ENCODE results near the gene FNBP1L. TPM values are rescaled to one million over a fixed set of nuclear protein-coding genes. Genes with fewer than 3 reads are reported as not detected.
"Not testable (repeated sequence)": the region's sequence is repeated elsewhere in the genome, so short reads cannot be mapped to it uniquely, and the experiment has no call there.

Gene FNBP1L
- total RNA-seq, 4 donors from 2014 or later, result 6.1 to 24.7 (median 14.7) TPM

DNA sequence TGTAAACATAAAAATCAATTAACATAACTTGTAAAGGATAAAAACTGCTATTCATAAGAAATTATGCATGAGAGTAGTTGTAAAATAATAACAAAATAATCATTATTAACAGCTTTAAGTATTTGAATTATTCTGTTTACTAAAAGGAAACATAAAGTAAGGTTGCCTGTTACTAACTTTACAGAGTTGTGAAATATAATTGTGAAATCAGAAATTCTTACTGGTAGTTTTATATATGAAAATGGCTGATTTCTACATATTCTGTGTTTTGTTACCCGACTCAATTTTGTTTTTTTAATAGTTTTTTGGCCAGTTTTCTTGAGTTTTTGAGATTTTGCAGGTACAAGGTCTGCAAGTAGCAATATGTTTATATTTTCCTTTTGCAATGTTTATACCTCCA, 27.8 kb downstream of the FNBP1L start:
- Histone ChIP-seq H3K27me3 (no peaks in the 10 kb centered on the region), H3K4me1 (peaks cover 0 to 9% (median 0%) of the 10 kb centered on the region in 3 donors), H3K9me3 (peaks cover 0 to 19% (median 0%) of the 10 kb centered on the region in 3 donors), H3K4me3 (no peak overlapping the region), H3K27ac (no peak overlapping the region), H3K36me3 (no peaks in the 10 kb centered on the region)
- ATAC-seq, result no peak
- TF ChIP-seq POLR2A (IDR thresholded peaks at IDR 0.05) (no peak), EP300 (IDR thresholded peaks at IDR 0.05) (no peak), POLR2AphosphoS5 (IDR thresholded peaks at IDR 0.05) (no peak)
- TF ChIP-seq, protein P1, sequence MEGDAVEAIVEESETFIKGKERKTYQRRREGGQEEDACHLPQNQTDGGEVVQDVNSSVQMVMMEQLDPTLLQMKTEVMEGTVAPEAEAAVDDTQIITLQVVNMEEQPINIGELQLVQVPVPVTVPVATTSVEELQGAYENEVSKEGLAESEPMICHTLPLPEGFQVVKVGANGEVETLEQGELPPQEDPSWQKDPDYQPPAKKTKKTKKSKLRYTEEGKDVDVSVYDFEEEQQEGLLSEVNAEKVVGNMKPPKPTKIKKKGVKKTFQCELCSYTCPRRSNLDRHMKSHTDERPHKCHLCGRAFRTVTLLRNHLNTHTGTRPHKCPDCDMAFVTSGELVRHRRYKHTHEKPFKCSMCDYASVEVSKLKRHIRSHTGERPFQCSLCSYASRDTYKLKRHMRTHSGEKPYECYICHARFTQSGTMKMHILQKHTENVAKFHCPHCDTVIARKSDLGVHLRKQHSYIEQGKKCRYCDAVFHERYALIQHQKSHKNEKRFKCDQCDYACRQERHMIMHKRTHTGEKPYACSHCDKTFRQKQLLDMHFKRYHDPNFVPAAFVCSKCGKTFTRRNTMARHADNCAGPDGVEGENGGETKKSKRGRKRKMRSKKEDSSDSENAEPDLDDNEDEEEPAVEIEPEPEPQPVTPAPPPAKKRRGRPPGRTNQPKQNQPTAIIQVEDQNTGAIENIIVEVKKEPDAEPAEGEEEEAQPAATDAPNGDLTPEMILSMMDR (IDR thresholded peaks at IDR 0.05), result no peak
- WGBS, 2 donors (ENCODE audit: low coverage in 1 of 2), result 93 to 94% methylated on average over 1 of the region's 1 CpG

DNA sequence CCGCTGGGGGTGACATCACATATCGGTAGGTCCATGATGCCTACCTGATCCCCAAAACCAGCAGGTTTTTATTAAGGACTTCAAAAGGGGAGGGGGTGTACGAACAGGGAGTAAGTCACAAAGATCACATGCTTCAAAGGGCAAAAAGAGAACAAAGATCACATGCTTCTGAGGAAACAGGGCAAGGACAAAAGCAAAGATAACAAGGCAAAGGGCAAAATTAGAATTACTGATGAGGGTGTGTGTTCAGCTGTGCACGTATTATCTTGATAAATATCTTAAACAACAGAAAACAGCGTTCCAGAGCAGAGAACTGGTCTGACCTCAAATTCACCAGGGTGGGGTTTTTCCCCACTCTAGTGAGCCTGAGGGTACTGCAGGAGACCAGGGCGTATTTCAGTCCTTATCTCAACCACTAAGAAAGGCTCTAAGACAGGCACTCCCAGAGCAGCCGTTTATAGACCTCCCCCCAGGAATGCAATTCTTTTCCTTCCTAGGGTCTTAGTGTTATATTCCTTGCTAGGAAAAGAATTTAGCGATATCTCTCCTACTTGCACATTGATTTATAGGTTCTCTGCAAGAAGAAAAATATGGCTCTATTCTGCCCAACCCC, 31.3 kb downstream of the FNBP1L start:
- not testable (repeated sequence) for H3K36me3 ChIP-seq, ATAC-seq, H3K27ac ChIP-seq, H3K4me1 ChIP-seq, H3K4me3 ChIP-seq, H3K27me3 ChIP-seq
- WGBS, 2 donors (ENCODE audit: low coverage in 1 of 2), result 91 to 98% methylated on average over 6 to 8 of the region's 8 CpGs
- H3K9me3 ChIP-seq, result peaks cover 0 to 19% (median 0%) of the 10 kb centered on the region in 3 donors

DNA sequence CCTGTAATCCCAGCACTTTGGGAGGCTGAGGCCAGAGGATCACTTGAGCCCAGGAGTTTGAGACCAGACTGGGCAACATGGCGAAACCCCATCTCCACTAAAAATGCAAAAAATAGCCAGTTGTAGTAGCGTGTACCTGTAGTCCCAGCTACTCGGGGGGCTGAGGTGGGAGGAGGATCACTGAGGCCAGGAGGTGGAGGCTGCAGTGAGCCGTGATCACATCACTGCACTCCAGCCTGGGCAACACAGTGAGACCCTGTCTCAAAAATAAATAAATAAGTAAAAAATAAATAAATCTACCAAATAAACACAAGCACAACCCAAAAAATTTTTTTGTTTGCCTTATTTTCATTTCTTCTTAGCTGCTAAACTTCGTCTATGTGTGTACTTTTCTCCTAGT, 34.0 kb downstream of the FNBP1L start:
- WGBS, 2 donors (ENCODE audit: low coverage in 1 of 2), result 79 to 100% methylated on average over 3 to 5 of the region's 5 CpGs
- ATAC-seq, result not testable (repeated sequence)

DNA sequence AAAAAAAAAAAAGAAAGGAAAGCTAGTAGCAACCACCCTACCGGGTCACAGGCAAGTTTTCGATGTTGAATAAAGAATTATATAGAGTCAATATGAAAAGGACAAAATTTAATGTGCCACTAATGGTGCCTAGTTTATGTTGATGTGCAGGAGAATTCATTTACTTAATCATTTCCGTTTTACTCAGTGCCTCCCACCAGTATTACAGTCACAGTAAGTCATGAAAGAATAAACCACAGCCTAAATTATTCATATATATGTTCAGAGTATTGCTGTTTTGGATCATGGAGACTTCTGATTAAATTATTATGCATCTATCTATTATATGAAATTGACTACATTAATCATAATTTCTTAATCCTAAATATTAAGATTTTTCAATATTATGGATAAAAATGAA, 35.3 kb downstream of the FNBP1L start:
- no peaks in the 10 kb centered on the region for H3K27me3 ChIP-seq
- WGBS, 2 donors (ENCODE audit: low coverage in 1 of 2), result 82 to 83% methylated on average over 3 of the region's 3 CpGs
- H3K36me3 ChIP-seq, result no peaks in the 10 kb centered on the region
- H3K4me3 ChIP-seq, result no peak overlapping the region
- H3K27ac ChIP-seq, result no peak overlapping the region
- H3K4me1 ChIP-seq, result no peaks in the 10 kb centered on the region
- ATAC-seq, result no peak
- peaks cover 0 to 18% (median 0%) of the 10 kb centered on the region in 3 donors for H3K9me3 ChIP-seq
- no peak for TF ChIP-seq POLR2AphosphoS5 (IDR thresholded peaks at IDR 0.05)
- TF ChIP-seq, protein P1 (IDR thresholded peaks at IDR 0.05), result no peak
- no peak for TF ChIP-seq POLR2A (IDR thresholded peaks at IDR 0.05)

More for the DNA sequence above, 34.0 kb downstream of the FNBP1L start:
- not testable (repeated sequence) for H3K4me1 ChIP-seq, H3K27ac ChIP-seq, H3K4me3 ChIP-seq, H3K27me3 ChIP-seq, H3K36me3 ChIP-seq
- peaks cover 0 to 19% (median 0%) of the 10 kb centered on the region in 3 donors for H3K9me3 ChIP-seq

DNA sequence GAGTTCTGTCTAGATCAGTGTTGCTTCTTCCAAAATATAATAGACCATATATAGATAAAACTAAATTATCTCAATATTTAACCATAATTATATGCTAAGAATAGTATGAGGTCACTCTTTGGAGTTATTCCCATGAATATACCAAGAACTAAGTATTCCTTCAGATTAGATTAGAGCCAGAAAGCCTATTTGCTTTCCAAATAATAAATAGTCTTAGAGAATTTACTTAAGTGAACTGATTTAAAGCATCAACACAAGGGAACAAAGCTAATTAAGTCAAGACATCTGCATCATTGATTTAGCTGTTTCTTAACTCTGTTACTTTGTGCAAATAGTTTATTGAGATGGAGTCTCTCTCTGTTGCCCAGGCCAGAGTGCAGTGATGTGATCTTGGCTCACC, 35.7 kb downstream of the FNBP1L start:
- Histone ChIP-seq H3K36me3 (no peaks in the 10 kb centered on the region), H3K27ac (no peak overlapping the region), H3K9me3 (peaks cover 0 to 14% (median 0%) of the 10 kb centered on the region in 3 donors), H3K4me1 (no peaks in the 10 kb centered on the region), H3K27me3 (no peaks in the 10 kb centered on the region), H3K4me3 (no peak overlapping the region)
- no peak for TF ChIP-seq POLR2A (IDR thresholded peaks at IDR 0.05)
- TF ChIP-seq EP300 (IDR thresholded peaks at IDR 0.05), result no peak
- TF ChIP-seq, protein P1 (IDR thresholded peaks at IDR 0.05), result no peak
- no peak for TF ChIP-seq POLR2AphosphoS5 (IDR thresholded peaks at IDR 0.05)
- ATAC-seq, result no peak

GRCh38 chr1:93488207-93488606, 40.3 kb downstream of the FNBP1L start:
- TF ChIP-seq EP300 (IDR thresholded peaks at IDR 0.05) (no peak), POLR2AphosphoS5 (IDR thresholded peaks at IDR 0.05) (no peak), POLR2A (IDR thresholded peaks at IDR 0.05) (no peak)
- TF ChIP-seq, protein P1 (IDR thresholded peaks at IDR 0.05), result no peak
- ATAC-seq, result no peak
- H3K36me3 ChIP-seq, result no peaks in the 10 kb centered on the region
- 92 to 100% methylated on average over 1 to 2 of the region's 2 CpGs for WGBS, 2 donors (ENCODE audit: low coverage in 1 of 2)
- no peaks in the 10 kb centered on the region for H3K9me3 ChIP-seq
- H3K27ac ChIP-seq, result no peak overlapping the region
- H3K4me1 ChIP-seq, result no peaks in the 10 kb centered on the region
- H3K27me3 ChIP-seq, result no peaks in the 10 kb centered on the region
- no peak overlapping the region for H3K4me3 ChIP-seq
